GF-D8 (cell line): Measurements from ENCODE around the gene BPIFB2.

Source experiments
- DNase-seq: peaks from one replicate; lab custom pipeline; 2025; lab: John Stamatoyannopoulos, UW

The BPIFB2 gene

DNA sequence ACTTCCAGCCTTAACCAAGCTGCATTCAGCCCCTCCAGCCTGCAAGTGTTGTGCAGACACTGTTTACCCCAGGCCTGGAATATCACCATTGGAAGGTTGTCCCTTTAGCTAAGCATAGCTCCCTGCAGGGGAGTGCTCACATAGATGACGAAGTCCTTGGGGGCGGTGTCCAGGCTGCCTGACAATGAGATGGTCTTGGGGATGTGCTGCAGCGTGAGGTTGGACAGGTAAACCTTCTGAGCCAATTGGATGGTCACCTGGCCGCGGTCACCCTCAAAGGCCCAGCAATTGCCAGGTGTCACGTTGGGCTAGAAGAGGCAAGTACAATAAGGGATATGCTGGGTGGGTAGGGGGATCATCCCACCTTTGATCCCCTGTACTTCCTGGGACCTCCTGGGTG, 21.9 kb upstream of the BPIFB2 start:
- no peak for DNase-seq

- DNase-seq: no peak
Measured at GRCh38 chr20:32986331-32986966, 21.1 kb upstream of the BPIFB2 start.

DNA sequence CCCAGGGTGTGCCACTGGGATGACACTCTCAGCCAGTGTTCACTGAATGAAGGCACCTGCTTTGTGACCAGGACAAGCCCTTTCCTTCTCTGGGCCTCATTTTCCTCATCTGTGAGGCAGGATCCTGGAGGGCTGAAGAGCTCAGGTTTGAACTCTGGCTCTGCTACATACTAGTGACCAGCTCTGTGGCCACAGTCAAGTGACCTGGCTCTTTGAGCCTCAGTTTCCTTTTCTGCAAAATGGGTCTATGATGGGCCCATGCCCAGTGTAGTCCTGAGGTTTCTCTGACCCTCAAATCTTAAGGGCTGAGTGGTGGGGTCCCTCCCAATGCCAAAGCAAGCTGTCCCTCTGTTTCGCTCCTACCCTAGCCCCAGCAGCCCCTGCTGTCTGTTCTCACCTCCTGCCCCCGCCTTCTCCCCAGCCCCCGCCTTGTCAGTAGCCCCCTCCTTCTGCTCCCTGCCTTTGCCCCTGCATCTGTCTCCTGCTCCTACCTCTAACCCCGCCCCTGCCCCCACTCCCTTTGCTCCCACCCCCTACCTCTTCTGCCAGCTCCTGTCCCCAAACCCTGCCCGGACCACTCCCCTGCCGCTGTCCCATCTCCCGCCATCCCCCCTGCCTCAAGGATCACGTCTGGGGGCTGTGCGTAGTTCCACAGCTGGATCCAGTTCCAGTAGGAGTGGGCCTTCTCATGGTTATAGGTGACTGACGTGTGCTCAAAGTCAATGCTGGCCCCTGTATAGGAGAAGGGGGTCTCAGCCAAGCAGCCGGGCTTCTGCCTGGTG, 20.3 kb upstream of the BPIFB2 start:
- DNase-seq: no peak

DNA sequence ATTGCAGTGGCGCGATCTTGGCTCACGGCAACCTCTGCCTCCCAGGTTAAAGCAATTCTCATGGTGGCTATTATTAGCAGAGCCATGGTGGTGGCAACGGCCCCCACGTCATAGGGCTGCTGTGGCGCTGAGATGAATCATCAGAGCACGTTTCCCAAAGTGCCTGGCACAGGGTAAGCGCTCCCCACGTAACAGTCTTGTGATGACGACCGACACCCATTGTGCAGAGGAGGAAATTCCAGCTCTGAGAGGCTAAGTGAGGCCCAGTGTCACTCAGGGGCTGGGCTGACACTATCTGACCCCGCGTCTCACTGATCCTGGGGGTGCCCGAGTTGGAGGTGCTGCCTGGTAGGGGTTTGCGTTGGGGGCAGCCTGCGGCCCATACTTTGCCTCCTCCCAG, 19.5 kb upstream of the BPIFB2 start:
- no peak for DNase-seq

- DNase-seq: no peak
Measured at GRCh38 chr20:32989507-32990283, 17.8 kb upstream of the BPIFB2 start.

DNA sequence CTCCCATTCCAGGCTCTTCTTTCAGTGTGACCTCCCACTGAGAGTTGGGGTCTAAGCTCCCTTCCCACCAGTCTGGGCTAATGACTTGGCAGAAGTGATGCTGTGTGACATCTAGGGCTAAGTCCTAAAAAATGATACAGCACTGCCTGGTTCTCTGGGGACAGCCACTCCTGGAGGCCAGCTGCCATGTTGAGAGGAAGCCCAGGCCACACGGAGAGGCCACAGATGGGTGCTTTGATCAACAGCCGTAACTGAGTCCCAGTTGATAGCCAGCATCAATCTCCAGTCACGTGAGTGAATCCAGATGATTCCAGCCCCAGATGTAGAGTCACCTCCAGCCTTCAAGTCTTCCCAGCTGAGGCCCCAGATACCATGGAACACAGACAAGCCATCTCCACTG, 17.1 kb upstream of the BPIFB2 start:
- no peak for DNase-seq

DNA sequence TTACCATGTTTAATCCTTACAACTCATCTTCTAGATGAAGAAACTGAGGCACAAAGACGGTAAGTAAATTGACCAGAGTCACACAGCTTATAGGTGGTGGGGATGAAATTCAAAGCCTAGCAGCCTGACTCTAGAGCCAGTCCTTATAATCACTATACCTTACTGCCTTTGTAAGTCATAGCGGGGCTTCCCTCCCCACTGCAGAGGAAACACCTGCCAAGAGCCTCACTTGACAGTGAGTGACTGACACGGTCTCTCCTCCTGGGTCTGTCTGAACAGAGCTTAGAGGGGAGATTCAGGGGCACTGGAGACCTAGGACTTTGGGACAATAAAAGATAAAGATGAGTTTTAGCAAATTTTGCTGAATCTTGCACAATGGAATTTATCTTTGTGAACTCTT, 16.1 kb upstream of the BPIFB2 start:
- no peak for DNase-seq

GRCh38 chr20:32991792-32992641, 15.5 kb upstream of the BPIFB2 start:
- DNase-seq: no peak

GRCh38 chr20:32993496-32994050, 13.9 kb upstream of the BPIFB2 start:
- DNase-seq: no peak

- DNase-seq: no peak
Measured at GRCh38 chr20:32995802-32996201, 11.7 kb upstream of the BPIFB2 start.

- no peak for DNase-seq
Measured at GRCh38 chr20:32997431-32997830, 10.1 kb upstream of the BPIFB2 start.

- DNase-seq: no peak
Measured at GRCh38 chr20:32999603-33000250, 7.8 kb upstream of the BPIFB2 start.

- no peak for DNase-seq
Measured at GRCh38 chr20:33000802-33001466, 6.6 kb upstream of the BPIFB2 start.

DNA sequence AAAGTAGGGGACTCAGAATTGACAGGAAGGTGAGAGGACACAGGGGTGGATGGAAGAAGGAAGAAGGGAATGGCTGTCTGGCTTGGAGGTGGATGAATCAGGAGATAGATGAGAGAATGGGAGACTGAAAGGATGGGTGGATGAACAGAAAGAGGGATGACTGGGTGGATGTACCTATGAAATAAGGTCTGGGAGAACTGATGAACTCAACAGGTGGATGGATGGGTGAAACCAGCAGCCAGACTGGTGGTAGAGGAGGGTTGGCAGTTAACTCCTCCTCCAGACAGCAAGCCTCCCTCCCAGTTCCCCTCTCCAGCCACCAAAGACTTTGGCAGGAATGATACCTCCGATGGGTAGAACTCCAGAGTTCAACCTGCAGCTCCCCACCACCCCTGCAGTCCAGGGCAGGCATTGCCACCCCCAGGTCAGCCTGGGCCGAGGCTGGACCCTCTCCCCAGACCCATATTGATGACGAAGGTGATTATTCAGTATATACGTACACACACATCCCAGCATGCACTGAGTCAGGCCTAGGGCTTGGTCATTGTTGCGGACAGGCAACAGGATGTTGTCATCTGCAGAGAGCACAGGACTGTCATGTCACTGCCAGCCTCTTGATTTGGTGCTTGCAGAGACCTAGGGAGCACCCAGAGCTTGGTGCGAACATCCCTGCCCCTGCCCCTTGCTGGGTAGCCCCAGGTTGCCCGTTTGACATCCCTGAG, 5.3 kb upstream of the BPIFB2 start:
- no peak for DNase-seq

GRCh38 chr20:33004141-33004751, 3.3 kb upstream of the BPIFB2 start, which contains the start of gene SUN5:
TSS of gene SUN5 (minus strand) at chr20:33004433. CDS start at chr20:33004340, 93 bp downstream.
- DNase-seq: no peak

- DNase-seq: no peak
Measured at GRCh38 chr20:33005132-33005566, 2.4 kb upstream of the BPIFB2 start.

GRCh38 chr20:33005908-33006775, 1.4 kb upstream of the BPIFB2 start:
- no peak for DNase-seq

DNA sequence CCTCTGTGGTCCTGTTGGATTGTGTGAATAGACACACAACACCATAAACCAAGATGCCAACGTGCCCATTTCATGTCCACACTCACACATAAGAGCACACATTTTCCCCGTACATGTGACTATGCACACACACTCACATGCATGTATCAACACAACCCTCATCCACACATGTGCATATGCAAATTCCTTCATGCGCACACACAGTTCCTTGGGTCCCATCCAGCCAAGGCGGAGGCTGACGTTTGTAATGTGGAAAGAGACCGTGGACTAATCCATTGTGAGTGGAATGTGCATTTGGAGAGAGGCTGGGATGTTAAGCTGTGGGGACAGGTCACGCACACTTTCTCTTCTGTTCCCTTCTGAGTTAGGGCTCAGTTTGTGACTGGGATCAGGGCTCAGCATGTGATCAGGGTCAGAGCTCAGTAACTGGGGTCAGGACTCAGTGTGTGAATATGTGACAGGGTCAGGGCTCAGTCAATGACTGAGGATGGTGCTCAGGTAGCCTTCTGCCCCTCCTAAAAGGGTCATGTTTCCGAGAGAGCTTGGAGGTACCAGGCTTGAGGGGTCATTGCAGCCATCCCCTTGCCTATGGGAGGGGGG, 628 bp upstream of the BPIFB2 start:
- DNase-seq: no peak
